Mesenchymal stem cell (in vitro differentiated cells and primary cell): Measurements from ENCODE around the gene PRSS12.

Experiments used
- DNase-seq: peaks from one replicate; pipeline ENCODE4 v3.0.0-alpha.2; 2013
- H2AFZ ChIP-seq: one replicate; pipeline ENCODE4 v1.6.1; 2013; ENCODE audit warnings: low read depth, mild to moderate bottlenecking, control low read depth, inconsistent platforms, low read length, moderate library complexity
- H2AK5ac ChIP-seq: 2 replicates; pipeline ENCODE4 v1.6.1; 2013; ENCODE audit warnings: low read length, moderate library complexity, mild to moderate bottlenecking, inconsistent platforms; ENCODE audit not compliant: severe bottlenecking
- H2BK120ac ChIP-seq: one replicate; pipeline ENCODE4 v1.6.1; 2013; ENCODE audit warnings: low read depth, mild to moderate bottlenecking, inconsistent platforms, low read length, moderate library complexity
- H2BK12ac ChIP-seq, 2 experiments: one replicate each; pipeline ENCODE4 v1.6.1; 2013; ENCODE audit warnings: inconsistent platforms in 2 of 2, low read length in 2 of 2, mild to moderate bottlenecking in 2 of 2, moderate library complexity in 2 of 2, control low read depth in 1 of 2
- H2BK15ac ChIP-seq: one replicate; pipeline ENCODE4 v1.6.1; 2013; ENCODE audit warnings: mild to moderate bottlenecking, low read depth, inconsistent platforms; ENCODE audit not compliant: poor library complexity, severe bottlenecking
- H2BK5ac ChIP-seq: 2 replicates; pipeline ENCODE4 v1.6.1; 2013; ENCODE audit warnings: low read depth, mild to moderate bottlenecking, low read length, control low read depth, inconsistent platforms; ENCODE audit not compliant: poor library complexity, severe bottlenecking
- H3K14ac ChIP-seq, 2 experiments: one replicate each; pipeline ENCODE4 v1.6.1; 2013; ENCODE audit warnings: inconsistent platforms in 2 of 2, low read length in 2 of 2, control low read depth in 1 of 2, mild to moderate bottlenecking in 1 of 2, moderate library complexity in 1 of 2
- H3K18ac ChIP-seq, 2 experiments: one replicate each; pipeline ENCODE4 v1.6.1; 2013; ENCODE audit warnings: inconsistent platforms in 2 of 2, low read length in 2 of 2, control low read depth in 1 of 2, low read depth in 1 of 2, mild to moderate bottlenecking in 1 of 2
- H3K23ac ChIP-seq, 2 experiments: one replicate each; pipeline ENCODE4 v1.6.1; 2013; ENCODE audit warnings: inconsistent platforms in 2 of 2, low read length in 2 of 2, mild to moderate bottlenecking in 2 of 2, moderate library complexity in 2 of 2, control low read depth in 1 of 2
- H3K27ac ChIP-seq: 2 replicates; pipeline ENCODE4 v1.5.1; 2013; ENCODE audit warnings: mild to moderate bottlenecking, moderate library complexity, low read length, control low read depth, inconsistent platforms; ENCODE audit not compliant: poor library complexity, severe bottlenecking
- H3K27me3 ChIP-seq, 2 experiments: 2 replicates each; pipeline versions ENCODE4 v1.6.1 to v1.7.0; 2013; ENCODE audit warnings: low read length in 2 of 2, mild to moderate bottlenecking in 2 of 2, moderate library complexity in 2 of 2, control low read depth in 1 of 2, inconsistent platforms in 1 of 2; ENCODE audit not compliant: control insufficient read depth in 1 of 2, insufficient read depth in 1 of 2
- H3K36me3 ChIP-seq, 2 experiments: 2 replicates each; pipeline versions ENCODE4 v1.6.1 to v1.7.0; 2013; ENCODE audit warnings: low read length in 2 of 2, control low read depth in 1 of 2, inconsistent platforms in 1 of 2, low read depth in 1 of 2, mild to moderate bottlenecking in 1 of 2; ENCODE audit not compliant: insufficient read depth in 2 of 2, control insufficient read depth in 1 of 2
- H3K4ac ChIP-seq, 2 experiments: one replicate each; pipeline ENCODE4 v1.6.1; 2013; ENCODE audit warnings: inconsistent platforms in 2 of 2, low read length in 2 of 2, mild to moderate bottlenecking in 2 of 2, moderate library complexity in 2 of 2, control low read depth in 1 of 2, low read depth in 1 of 2
- H3K4me1 ChIP-seq: 2 replicates; pipeline ENCODE4 v1.6.1; 2013; ENCODE audit warnings: low read depth, low read length, control low read depth; ENCODE audit not compliant: control insufficient read depth, insufficient read depth
- H3K4me2 ChIP-seq: 2 replicates; pipeline ENCODE4 v1.6.1; 2013; ENCODE audit warnings: low read length, mild to moderate bottlenecking, inconsistent platforms; ENCODE audit not compliant: poor library complexity, severe bottlenecking
- H3K4me3 ChIP-seq, 2 experiments: 2 replicates each; pipeline versions ENCODE4 v1.5.1 to v1.7.0; 2013; ENCODE audit warnings: low read length in 2 of 2, mild to moderate bottlenecking in 2 of 2, control low read depth in 1 of 2, low read depth in 1 of 2; ENCODE audit not compliant: insufficient read depth in 1 of 2
- H3K79me1 ChIP-seq: replicated peaks from 2 replicates; pipeline ENCODE4 v1.6.1; 2013; ENCODE audit warnings: mild to moderate bottlenecking, control low read depth, low read length, inconsistent platforms; ENCODE audit not compliant: poor library complexity, severe bottlenecking
- H3K9ac ChIP-seq: 2 replicates; pipeline ENCODE4 v1.7.0; 2013; ENCODE audit warnings: mild to moderate bottlenecking, low read length, moderate library complexity
- H3K9me3 ChIP-seq: 2 replicates; pipeline ENCODE4 v1.7.0; 2013; ENCODE audit warnings: mild to moderate bottlenecking, low read length; ENCODE audit not compliant: control insufficient read depth
- H4K8ac ChIP-seq: one replicate; pipeline ENCODE4 v1.6.1; 2013; ENCODE audit warnings: inconsistent platforms, mild to moderate bottlenecking, low read length, moderate library complexity
- H4K91ac ChIP-seq: one replicate; pipeline ENCODE4 v1.6.1; 2013; ENCODE audit warnings: mild to moderate bottlenecking, low read length, inconsistent platforms
- WGBS: methylation state at CpG from one replicate; pipeline ENCODE4 v1.1.7; 2013; ENCODE audit warnings: mixed read lengths; 5-methylcytosine and 5-hydroxymethylcytosine counted together

PRSS12 gene

DNA sequence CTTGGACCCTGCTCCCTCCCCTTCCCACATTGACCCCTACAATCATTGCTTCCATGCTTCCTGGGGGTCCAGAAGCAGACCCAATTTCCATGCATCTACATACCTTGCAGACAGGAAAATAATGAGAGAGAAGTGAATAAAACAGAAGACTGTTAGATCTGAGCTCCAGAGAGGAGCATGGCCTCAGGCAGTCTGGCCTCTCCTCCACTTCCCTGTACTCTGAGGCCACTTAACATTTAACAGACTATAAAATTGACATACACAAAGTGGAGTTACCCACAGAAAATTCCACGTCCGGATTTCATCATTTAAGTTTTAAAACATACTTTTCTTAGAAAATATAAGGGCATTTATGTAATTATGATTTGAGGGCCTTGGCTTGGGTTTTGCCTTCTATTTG is 2.1 kb upstream of the PRSS12 start:
- Histone ChIP-seq H3K23ac (no peak overlapping the region), H3K4me1 (peaks cover 14% of the 10 kb centered on the region), H2AK5ac (no peak overlapping the region), H3K36me3 (no peaks in the 10 kb centered on the region), H3K4ac (no peak overlapping the region), H3K4me2 (no peak overlapping the region), H3K9ac (no peak overlapping the region), H3K79me1 (no peaks in the 10 kb centered on the region), H3K9me3 (no peaks in the 10 kb centered on the region), H2BK12ac (no peak overlapping the region), H3K27me3 (peaks cover 0 to 51% of the 10 kb centered on the region in 2 experiments), H2BK5ac (no peak overlapping the region), H4K91ac (no peak overlapping the region), H4K8ac (no peak overlapping the region), H2BK120ac (no peak overlapping the region), H3K18ac (no peak overlapping the region), H3K27ac (no peak overlapping the region), H2BK15ac (no peak overlapping the region), H3K14ac (no peak overlapping the region), H3K4me3 (no peak overlapping the region), H2AFZ (no peak overlapping the region)
- no peak for DNase-seq
- no CpG with 5 or more reads among the region's 2 CpGs for WGBS

DNA sequence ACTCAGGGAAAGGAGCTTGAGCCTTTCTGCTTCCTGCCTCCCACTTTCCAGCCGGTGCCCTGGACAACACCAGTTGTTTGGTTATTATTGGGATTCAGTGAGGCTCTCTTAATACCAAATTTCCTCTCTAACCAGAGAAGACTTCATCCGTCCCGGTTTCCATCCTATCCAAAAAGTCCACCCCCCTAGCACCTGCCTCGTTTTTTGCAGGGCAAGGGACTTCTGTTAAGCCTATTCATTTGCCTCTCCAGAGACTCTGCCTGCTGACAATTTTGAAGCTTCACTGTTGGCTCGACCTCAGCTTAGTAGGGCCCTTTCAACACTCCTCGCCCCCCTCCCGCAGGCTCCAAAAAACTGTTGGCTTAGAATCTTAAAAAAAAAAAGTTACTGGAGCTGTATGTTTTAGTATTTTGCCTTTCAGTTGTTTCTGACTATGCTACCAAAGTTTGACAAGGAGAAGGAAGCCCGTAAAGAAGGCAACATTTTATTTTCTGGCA is 779 bp upstream of the PRSS12 start:
- Histone ChIP-seq H2BK5ac (no peak overlapping the region), H2BK15ac (peak overlapping the region; percentile 19), H4K91ac (no peak overlapping the region), H3K4me3 (peak overlapping the region in 1 of 2 experiments; percentile 79), H3K18ac (no peak overlapping the region), H4K8ac (no peak overlapping the region), H3K79me1 (no peaks in the 10 kb centered on the region), H3K9ac (peak overlapping the region; percentile 73), H3K27ac (no peak overlapping the region), H3K36me3 (no peaks in the 10 kb centered on the region), H2AK5ac (no peak overlapping the region), H2AFZ (no peak overlapping the region), H3K27me3 (peaks cover 0 to 51% of the 10 kb centered on the region in 2 experiments), H2BK12ac (no peak overlapping the region), H3K9me3 (no peaks in the 10 kb centered on the region), H3K14ac (no peak overlapping the region), H3K4ac (no peak overlapping the region), H3K4me1 (peaks cover 14% of the 10 kb centered on the region), H2BK120ac (no peak overlapping the region), H3K4me2 (peak overlapping the region; percentile 62), H3K23ac (no peak overlapping the region)
- no peak for DNase-seq
- 65% methylated on average over 8 of the region's 8 CpGs for WGBS

DNA sequence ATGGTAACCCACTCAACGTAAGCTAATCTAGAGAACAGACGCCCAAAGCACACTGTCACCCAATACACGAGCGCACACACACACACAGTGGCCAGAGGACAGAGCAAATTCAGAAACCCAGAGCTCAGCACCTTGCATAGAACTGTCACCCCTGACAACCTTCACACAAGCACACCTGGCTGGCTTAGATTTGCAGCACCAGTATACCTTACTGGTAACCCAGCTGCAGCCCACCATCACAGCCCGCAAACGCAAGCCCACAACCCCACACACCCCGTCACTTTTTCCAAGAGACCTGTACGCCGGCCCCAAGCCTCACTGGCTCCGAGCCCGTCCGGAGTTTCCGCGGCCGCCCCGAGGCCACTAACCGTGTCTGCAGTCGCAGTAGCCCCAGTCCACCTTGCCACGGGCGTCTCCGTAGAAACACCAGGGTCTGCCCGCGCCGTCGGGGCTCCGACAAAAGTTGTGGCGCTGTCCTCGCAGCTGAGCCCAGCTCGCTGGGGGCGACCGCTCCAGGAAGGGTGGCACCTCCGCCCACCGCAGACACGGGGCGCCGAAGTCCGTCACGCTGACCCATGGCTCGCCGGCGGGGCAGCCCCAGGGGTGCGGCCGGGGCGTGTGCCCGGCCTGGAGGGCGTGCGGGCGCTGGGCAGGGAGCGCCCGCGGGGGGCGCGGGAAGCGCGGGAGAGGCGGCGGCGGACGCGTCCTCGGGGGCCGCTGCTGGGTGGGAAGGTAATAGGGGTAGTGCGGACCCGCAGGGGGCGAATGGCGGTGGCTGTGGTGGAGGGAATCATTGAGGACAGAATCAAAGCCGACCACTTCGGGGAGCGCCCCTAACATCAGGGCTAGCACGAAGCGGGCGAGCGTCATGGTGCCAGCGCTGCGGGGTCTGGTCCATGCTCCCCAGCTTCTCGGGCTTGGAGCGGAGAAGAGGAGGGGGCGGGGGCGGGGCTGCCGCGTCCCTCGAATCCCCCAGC is 664 bp downstream of the PRSS12 start:
- H3K4me1 ChIP-seq, result peaks cover 14% of the 10 kb centered on the region
- DNase-seq, result peak; percentile 47
- H4K91ac ChIP-seq, result peak overlapping the region; percentile 49
- H3K14ac ChIP-seq, result peak overlapping the region in 1 of 2 experiments; percentile 11
- H2BK15ac ChIP-seq, result peak overlapping the region; percentile 92
- no peaks in the 10 kb centered on the region for H3K79me1 ChIP-seq
- H4K8ac ChIP-seq, result peak overlapping the region; percentile 78
- H3K27me3 ChIP-seq, result peaks cover 0 to 45% of the 10 kb centered on the region in 2 experiments
- H2BK12ac ChIP-seq, result peak overlapping the region in 1 of 2 experiments; percentile 88
- peak overlapping the region; percentile 41 to 99 for H3K23ac ChIP-seq
- H3K27ac ChIP-seq, result no peak overlapping the region
- 9% methylated on average over 61 of the region's 82 CpGs for WGBS
- peak overlapping the region; percentile 55 for H2BK120ac ChIP-seq
- no peak overlapping the region for H2AK5ac ChIP-seq
- H3K36me3 ChIP-seq, result no peaks in the 10 kb centered on the region
- peak overlapping the region; percentile 40 to 70 for H3K18ac ChIP-seq
- no peak overlapping the region for H3K4ac ChIP-seq
- no peak overlapping the region for H3K9ac ChIP-seq
- no peaks in the 10 kb centered on the region for H3K9me3 ChIP-seq
- H2BK5ac ChIP-seq, result no peak overlapping the region
- H3K4me2 ChIP-seq, result peak overlapping the region; percentile 62
- peak overlapping the region; percentile 71 to 79 for H3K4me3 ChIP-seq
- H2AFZ ChIP-seq, result peak overlapping the region; percentile 8

DNA sequence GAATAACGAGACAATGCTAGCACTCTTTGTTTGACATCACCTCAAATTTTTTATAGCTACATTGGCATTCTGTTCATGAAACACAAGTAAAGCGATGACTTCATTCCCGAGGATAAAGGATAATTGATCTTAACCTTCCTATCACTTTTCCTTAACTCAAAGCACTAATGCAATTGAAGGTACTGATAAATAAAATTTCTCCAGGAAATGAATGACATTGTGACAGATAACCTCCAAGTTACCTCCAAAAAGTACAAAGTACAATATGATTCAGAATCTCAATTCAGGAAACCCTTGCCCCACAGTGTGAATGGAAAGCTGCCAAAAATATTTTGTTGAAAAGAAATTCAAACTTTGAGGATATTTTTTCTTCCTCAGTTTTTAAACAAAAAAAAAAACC is 1.8 kb downstream of the PRSS12 start:
- no peak overlapping the region for H3K4ac ChIP-seq
- no peak overlapping the region for H2BK12ac ChIP-seq
- no peak overlapping the region for H3K4me2 ChIP-seq
- peaks cover 14% of the 10 kb centered on the region for H3K4me1 ChIP-seq
- H3K36me3 ChIP-seq, result no peaks in the 10 kb centered on the region
- DNase-seq, result no peak
- no peak overlapping the region for H3K9ac ChIP-seq
- no peak overlapping the region for H2BK120ac ChIP-seq
- 92% methylated on average over 3 of the region's 3 CpGs for WGBS
- H2AK5ac ChIP-seq, result no peak overlapping the region
- no peak overlapping the region for H3K27ac ChIP-seq
- H3K4me3 ChIP-seq, result no peak overlapping the region
- H4K91ac ChIP-seq, result no peak overlapping the region
- H4K8ac ChIP-seq, result no peak overlapping the region
- H3K27me3 ChIP-seq, result peaks cover 0 to 40% of the 10 kb centered on the region in 2 experiments
- H3K18ac ChIP-seq, result no peak overlapping the region
- H2BK5ac ChIP-seq, result no peak overlapping the region
- no peak overlapping the region for H2AFZ ChIP-seq
- H2BK15ac ChIP-seq, result no peak overlapping the region
- H3K9me3 ChIP-seq, result no peaks in the 10 kb centered on the region
- no peak overlapping the region for H3K14ac ChIP-seq
- no peaks in the 10 kb centered on the region for H3K79me1 ChIP-seq
- H3K23ac ChIP-seq, result no peak overlapping the region
